ENCODE measurements around the gene UGT1A8. TPM values are rescaled to one million over a fixed set of nuclear protein-coding genes. Genes with fewer than 3 reads are reported as not detected.

Gene UGT1A8
- total RNA-seq, 1 experiment from 2014 or later: not detected

DNA sequence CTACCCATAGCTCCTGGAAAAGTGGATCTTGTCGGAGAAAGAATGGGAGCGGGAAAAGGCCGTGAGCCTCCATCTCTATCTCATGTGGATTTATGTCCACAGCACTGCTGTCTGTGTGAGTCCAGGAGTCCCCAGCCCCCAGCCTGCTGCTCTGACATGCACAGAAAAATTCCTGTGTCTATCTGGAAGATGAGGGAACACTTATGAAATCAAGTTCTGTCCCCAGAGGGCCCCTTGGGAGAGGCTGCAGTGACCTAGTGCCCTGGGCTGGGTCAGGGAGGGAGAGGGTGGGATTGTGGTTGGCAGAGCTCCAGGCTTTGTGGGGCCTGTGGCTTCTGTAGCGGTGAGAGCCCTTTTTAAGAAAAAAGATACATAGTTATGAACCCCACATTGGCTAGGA lies 199.3 kb downstream of the UGT1A8 start:
- ATAC-seq: no peak
- DNase-seq (ENCODE audit: low read depth, low spot score): no peak
- CTCF ChIA-PET: no interaction called here
- H3K27me3 ChIP-seq (ENCODE audit: insufficient read depth, low read length): no peaks in the 10 kb centered on the region
- H3K9ac ChIP-seq (ENCODE audit: low read length): no peak overlapping the region
- no peaks in the 10 kb centered on the region for H3K9me2 ChIP-seq (ENCODE audit: insufficient read depth)
- no peak for TF ChIP-seq ZFX (IDR thresholded peaks at IDR 0.05)
- TF ChIP-seq TCF7L2 (IDR thresholded peaks at IDR 0.05; ENCODE audit: borderline replicate concordance, extremely low read depth, insufficient read depth, insufficient read length): no peak
- TF ChIP-seq, protein P1, sequence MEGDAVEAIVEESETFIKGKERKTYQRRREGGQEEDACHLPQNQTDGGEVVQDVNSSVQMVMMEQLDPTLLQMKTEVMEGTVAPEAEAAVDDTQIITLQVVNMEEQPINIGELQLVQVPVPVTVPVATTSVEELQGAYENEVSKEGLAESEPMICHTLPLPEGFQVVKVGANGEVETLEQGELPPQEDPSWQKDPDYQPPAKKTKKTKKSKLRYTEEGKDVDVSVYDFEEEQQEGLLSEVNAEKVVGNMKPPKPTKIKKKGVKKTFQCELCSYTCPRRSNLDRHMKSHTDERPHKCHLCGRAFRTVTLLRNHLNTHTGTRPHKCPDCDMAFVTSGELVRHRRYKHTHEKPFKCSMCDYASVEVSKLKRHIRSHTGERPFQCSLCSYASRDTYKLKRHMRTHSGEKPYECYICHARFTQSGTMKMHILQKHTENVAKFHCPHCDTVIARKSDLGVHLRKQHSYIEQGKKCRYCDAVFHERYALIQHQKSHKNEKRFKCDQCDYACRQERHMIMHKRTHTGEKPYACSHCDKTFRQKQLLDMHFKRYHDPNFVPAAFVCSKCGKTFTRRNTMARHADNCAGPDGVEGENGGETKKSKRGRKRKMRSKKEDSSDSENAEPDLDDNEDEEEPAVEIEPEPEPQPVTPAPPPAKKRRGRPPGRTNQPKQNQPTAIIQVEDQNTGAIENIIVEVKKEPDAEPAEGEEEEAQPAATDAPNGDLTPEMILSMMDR (IDR thresholded peaks at IDR 0.05 in 2 of 3, conservative IDR thresholded peaks at IDR 0.05 in 1 of 3; ENCODE audit: borderline replicate concordance in 1 of 3, insufficient read depth in 1 of 3, low read depth in 2 of 3, low read length in 2 of 3): no peak
- no peak for TF ChIP-seq EZH2phosphoT487 (IDR thresholded peaks at IDR 0.05; ENCODE audit: borderline replicate concordance)
- TF ChIP-seq, protein P2, sequence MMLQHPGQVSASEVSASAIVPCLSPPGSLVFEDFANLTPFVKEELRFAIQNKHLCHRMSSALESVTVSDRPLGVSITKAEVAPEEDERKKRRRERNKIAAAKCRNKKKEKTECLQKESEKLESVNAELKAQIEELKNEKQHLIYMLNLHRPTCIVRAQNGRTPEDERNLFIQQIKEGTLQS (IDR thresholded peaks at IDR 0.05): no peak
- TF ChIP-seq ZNF274 (IDR thresholded peaks at IDR 0.05; ENCODE audit: low read depth, low read length): no peak
- no peak overlapping the region for H3K4me3 ChIP-seq (replicated peaks in 1 of 2; ENCODE audit: low read depth in 1 of 2, low read length in 2 of 2)
- intact Hi-C loops (cut with micrococcal nuclease): no loop called here
- no peaks in the 10 kb centered on the region for H4K20me1 ChIP-seq (ENCODE audit: insufficient read depth)
- H3K27ac ChIP-seq (ENCODE audit: low read depth, low read length): no peak overlapping the region
- H3K4me1 ChIP-seq (ENCODE audit: control insufficient read depth in 1 of 2, insufficient read depth in 2 of 2, low read length in 2 of 2): no peaks in the 10 kb centered on the region
- H3K4me2 ChIP-seq (ENCODE audit: low read length): no peak overlapping the region
- RAD21 ChIA-PET (ENCODE audit: low non-redundant PET in 1 of 2, low total read pairs in 2 of 2, uncharacterized antibody in 2 of 2, unreplicated experiment in 2 of 2): no interaction called here
- no peaks in the 10 kb centered on the region for H3K79me2 ChIP-seq (ENCODE audit: insufficient read depth, low read length)
- H2AFZ ChIP-seq (ENCODE audit: low read depth, low read length, poor library complexity, severe bottlenecking): no peak overlapping the region
- BruUV-seq (replicated peaks): no TSS peak
- POLR2A ChIA-PET: no interaction called here
- no peaks in the 10 kb centered on the region for H3K9me3 ChIP-seq (ENCODE audit: control insufficient read depth in 1 of 2, insufficient read depth in 1 of 2, low read depth in 1 of 2, low read length in 2 of 2)
- H3K36me3 ChIP-seq (ENCODE audit: control insufficient read depth in 1 of 2, insufficient read depth in 2 of 2, low read length in 2 of 2): no peaks in the 10 kb centered on the region

DNA sequence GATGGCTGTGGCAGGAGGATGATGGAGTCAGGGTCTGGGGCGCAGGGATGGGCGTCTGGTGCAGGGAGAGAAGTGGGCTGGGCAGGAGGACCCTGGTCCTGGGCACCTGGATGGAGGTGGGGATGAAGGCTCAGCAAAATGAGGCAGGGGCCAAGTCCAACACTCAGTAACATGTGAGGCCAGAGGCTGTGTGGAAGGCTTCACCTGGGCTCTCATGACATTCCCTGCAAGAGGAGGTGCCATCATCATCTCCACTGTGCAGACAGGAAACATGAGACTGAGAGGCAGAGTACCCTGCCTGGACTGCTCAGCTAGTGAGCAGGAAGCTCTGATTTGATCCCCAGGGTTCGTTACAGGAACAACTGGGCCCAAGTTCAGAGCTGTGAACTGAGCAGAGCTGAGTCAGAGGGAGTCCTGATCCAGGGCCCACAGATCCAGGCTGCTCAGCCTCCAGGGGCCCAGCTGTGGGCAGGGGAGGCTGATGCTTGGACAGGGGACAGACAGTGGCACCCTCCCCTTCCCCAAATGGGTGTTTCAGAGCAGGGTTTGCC lies 200.0 kb downstream of the UGT1A8 start:
- H2AFZ ChIP-seq (ENCODE audit: low read depth, low read length, poor library complexity, severe bottlenecking): no peak overlapping the region
- no peak overlapping the region for H3K4me2 ChIP-seq (ENCODE audit: low read length)
- DNase-seq (ENCODE audit: low read depth, low spot score) (no peak), ATAC-seq (no peak)
- no peak overlapping the region for H3K4me3 ChIP-seq (replicated peaks in 1 of 2; ENCODE audit: low read depth in 1 of 2, low read length in 2 of 2)
- H4K20me1 ChIP-seq (ENCODE audit: insufficient read depth): no peaks in the 10 kb centered on the region
- intact Hi-C loops (cut with micrococcal nuclease): no loop called here
- no peaks in the 10 kb centered on the region for H3K9me3 ChIP-seq (ENCODE audit: control insufficient read depth in 1 of 2, insufficient read depth in 1 of 2, low read depth in 1 of 2, low read length in 2 of 2)
- RAD21 ChIA-PET (ENCODE audit: low non-redundant PET in 1 of 2, low total read pairs in 2 of 2, uncharacterized antibody in 2 of 2, unreplicated experiment in 2 of 2): no interaction called here
- no peaks in the 10 kb centered on the region for H3K79me2 ChIP-seq (ENCODE audit: insufficient read depth, low read length)
- H3K27ac ChIP-seq (ENCODE audit: low read depth, low read length): no peak overlapping the region
- no TSS peak for BruUV-seq (replicated peaks)
- POLR2A ChIA-PET: no interaction called here
- no peaks in the 10 kb centered on the region for H3K9me2 ChIP-seq (ENCODE audit: insufficient read depth)
- H3K4me1 ChIP-seq (ENCODE audit: control insufficient read depth in 1 of 2, insufficient read depth in 2 of 2, low read length in 2 of 2): no peaks in the 10 kb centered on the region
- CTCF ChIA-PET: no interaction called here
- no peaks in the 10 kb centered on the region for H3K36me3 ChIP-seq (ENCODE audit: control insufficient read depth in 1 of 2, insufficient read depth in 2 of 2, low read length in 2 of 2)
- H3K9ac ChIP-seq (ENCODE audit: low read length): no peak overlapping the region
- H3K27me3 ChIP-seq (ENCODE audit: insufficient read depth, low read length): no peaks in the 10 kb centered on the region
- TF ChIP-seq, protein P1 (IDR thresholded peaks at IDR 0.05 in 2 of 3, conservative IDR thresholded peaks at IDR 0.05 in 1 of 3; ENCODE audit: borderline replicate concordance in 1 of 3, insufficient read depth in 1 of 3, low read depth in 2 of 3, low read length in 2 of 3): no peak
- TF ChIP-seq SP1 (IDR thresholded peaks at IDR 0.05; ENCODE audit: low read depth) (no peak), ZFX (IDR thresholded peaks at IDR 0.05) (no peak), SRF (IDR thresholded peaks at IDR 0.05; ENCODE audit: low read depth) (no peak), FOSL1 (IDR thresholded peaks at IDR 0.05; ENCODE audit: low read depth) (no peak), EGR1 (IDR thresholded peaks at IDR 0.05; ENCODE audit: low read depth) (no peak)
- TF ChIP-seq, protein P2 (IDR thresholded peaks at IDR 0.05): no peak
- TF ChIP-seq, protein P3, sequence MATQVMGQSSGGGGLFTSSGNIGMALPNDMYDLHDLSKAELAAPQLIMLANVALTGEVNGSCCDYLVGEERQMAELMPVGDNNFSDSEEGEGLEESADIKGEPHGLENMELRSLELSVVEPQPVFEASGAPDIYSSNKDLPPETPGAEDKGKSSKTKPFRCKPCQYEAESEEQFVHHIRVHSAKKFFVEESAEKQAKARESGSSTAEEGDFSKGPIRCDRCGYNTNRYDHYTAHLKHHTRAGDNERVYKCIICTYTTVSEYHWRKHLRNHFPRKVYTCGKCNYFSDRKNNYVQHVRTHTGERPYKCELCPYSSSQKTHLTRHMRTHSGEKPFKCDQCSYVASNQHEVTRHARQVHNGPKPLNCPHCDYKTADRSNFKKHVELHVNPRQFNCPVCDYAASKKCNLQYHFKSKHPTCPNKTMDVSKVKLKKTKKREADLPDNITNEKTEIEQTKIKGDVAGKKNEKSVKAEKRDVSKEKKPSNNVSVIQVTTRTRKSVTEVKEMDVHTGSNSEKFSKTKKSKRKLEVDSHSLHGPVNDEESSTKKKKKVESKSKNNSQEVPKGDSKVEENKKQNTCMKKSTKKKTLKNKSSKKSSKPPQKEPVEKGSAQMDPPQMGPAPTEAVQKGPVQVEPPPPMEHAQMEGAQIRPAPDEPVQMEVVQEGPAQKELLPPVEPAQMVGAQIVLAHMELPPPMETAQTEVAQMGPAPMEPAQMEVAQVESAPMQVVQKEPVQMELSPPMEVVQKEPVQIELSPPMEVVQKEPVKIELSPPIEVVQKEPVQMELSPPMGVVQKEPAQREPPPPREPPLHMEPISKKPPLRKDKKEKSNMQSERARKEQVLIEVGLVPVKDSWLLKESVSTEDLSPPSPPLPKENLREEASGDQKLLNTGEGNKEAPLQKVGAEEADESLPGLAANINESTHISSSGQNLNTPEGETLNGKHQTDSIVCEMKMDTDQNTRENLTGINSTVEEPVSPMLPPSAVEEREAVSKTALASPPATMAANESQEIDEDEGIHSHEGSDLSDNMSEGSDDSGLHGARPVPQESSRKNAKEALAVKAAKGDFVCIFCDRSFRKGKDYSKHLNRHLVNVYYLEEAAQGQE (IDR thresholded peaks at IDR 0.05; ENCODE audit: low read depth): no peak
